Endothelial cell of umbilical vein (primary cell): ENCODE data around the gene AP4S1. TPM values are rescaled to one million over a fixed set of nuclear protein-coding genes. Genes with fewer than 3 reads are reported as not detected.
"Not testable (repeated sequence)": the region's sequence is repeated elsewhere in the genome, so short reads cannot be mapped to it uniquely, and the experiment has no call there.

Experiments used
- BruUV-seq: library from RNA; stranded (reverse); fragments of 400-500 nt; replicated peaks from 2 replicates; lab custom pipeline; 2021; lab: Mats Ljungman, UMichigan
- CTCF ChIA-PET: fragments of 300-600, 350-600 bp; sonication (Branson Sonifier 250); formaldehyde crosslinking; loops from one replicate; lab custom pipeline; 2021; ENCODE audit warnings: antibody characterized with exemption, inconsistent platforms; lab: Charles Lee
- POLR2A ChIA-PET: fragments of 300-600, 350-600 bp; sonication (Branson Sonifier 250); formaldehyde crosslinking; loops from one replicate; lab custom pipeline; 2021; ENCODE audit warnings: antibody characterized with exemption, inconsistent platforms; lab: Charles Lee
- DNase-seq: peaks from one replicate; pipeline ENCODE4 v3.0.0-alpha.2; 2011; ENCODE audit warnings: low read depth, low spot score
- FAIRE-seq: peaks from 2 replicates; lab custom pipeline; 2011; peaks lifted over from hg19 to GRCh38; lab: Jason Lieb, UNC
- H2AFZ ChIP-seq: 2 replicates; pipeline ENCODE4 v1.6.0; 2012; ENCODE audit warnings: low read depth, low read length, control low read depth, inconsistent platforms
- H3K27ac ChIP-seq: 2 replicates; pipeline ENCODE4 v1.5.1; 2011; ENCODE audit warnings: low read depth, mild to moderate bottlenecking, control low read depth, low read length, moderate library complexity; ENCODE audit not compliant: insufficient read depth
- H3K27me3 ChIP-seq, 2 experiments: 2 replicates each; pipeline versions ENCODE4 v1.6.0 to v1.6.1; 2011; ENCODE audit warnings: low read length in 2 of 2, mixed read lengths in 1 of 2; ENCODE audit not compliant: control insufficient read depth in 2 of 2, insufficient read depth in 2 of 2
- H3K36me3 ChIP-seq, 2 experiments: 2 replicates in 1 of 2; 3 replicates in 1 of 2; pipeline ENCODE4 v1.5.1; 2011; ENCODE audit warnings: low read length in 2 of 2, mild to moderate bottlenecking in 1 of 2, moderate library complexity in 1 of 2; ENCODE audit not compliant: control insufficient read depth in 2 of 2, insufficient read depth in 2 of 2; ENCODE audit errors: extremely low read depth in 1 of 2
- H3K4me1 ChIP-seq: 3 replicates; pipeline ENCODE4 v1.5.1; 2011; ENCODE audit warnings: mild to moderate bottlenecking, low read length; ENCODE audit not compliant: control insufficient read depth, insufficient read depth; ENCODE audit errors: extremely low read depth
- H3K4me2 ChIP-seq: 2 replicates; pipeline ENCODE4 v1.6.1; 2011; ENCODE audit warnings: low read length, control low read depth, mixed read lengths; ENCODE audit not compliant: insufficient read depth
- H3K4me3 ChIP-seq, 3 experiments: fragments of 200-600 bp in 1 of 3; sonication (generic), shearing (Covaris generic) in 1 of 3; replicated peaks in 1 of 3; 2 replicates each; pipeline ENCODE4 v1.5.1; 2011 to 2016; ENCODE audit warnings: control low read depth in 3 of 3, low read length in 3 of 3, mild to moderate bottlenecking in 2 of 3, inconsistent platforms in 1 of 3, low read depth in 1 of 3, moderate library complexity in 1 of 3; ENCODE audit not compliant: insufficient read depth in 1 of 3
- H3K79me2 ChIP-seq: 2 replicates; pipeline ENCODE4 v1.6.0; 2012; ENCODE audit warnings: low read length, inconsistent platforms; ENCODE audit not compliant: control insufficient read depth, insufficient read depth
- H3K9ac ChIP-seq: replicated peaks from 2 replicates; pipeline ENCODE3; 2011; ENCODE audit warnings: low read length, control low read depth; ENCODE audit not compliant: insufficient read depth; ENCODE audit errors: extremely low read depth
- H3K9me1 ChIP-seq: replicated peaks from 3 replicates; pipeline ENCODE4 v1.6.0; 2011; ENCODE audit warnings: mild to moderate bottlenecking, low read length; ENCODE audit not compliant: control insufficient read depth, insufficient read depth; ENCODE audit errors: extremely low read depth
- H3K9me3 ChIP-seq: replicated peaks from 2 replicates; pipeline ENCODE4 v1.5.1; 2012; ENCODE audit warnings: low read length, inconsistent platforms; ENCODE audit not compliant: control insufficient read depth, insufficient read depth
- H4K20me1 ChIP-seq: replicated peaks from 2 replicates; pipeline ENCODE3; 2011; ENCODE audit warnings: mild to moderate bottlenecking, low read length; ENCODE audit not compliant: control insufficient read depth, insufficient read depth; ENCODE audit errors: extremely low read depth
- EZH2 ChIP-seq: IDR thresholded peaks from 2 replicates; pipeline ENCODE4 v1.6.1; 2012; ENCODE audit warnings: borderline replicate concordance, low read depth, mild to moderate bottlenecking, moderate library complexity, low read length, inconsistent platforms; ENCODE audit not compliant: severe bottlenecking
- FOS ChIP-seq: IDR thresholded peaks from 2 replicates; pipeline ENCODE4 v1.6.1; 2011; ENCODE audit warnings: mild to moderate bottlenecking, low read length, moderate library complexity, borderline replicate concordance; ENCODE audit not compliant: insufficient read depth
- GATA2 ChIP-seq: IDR thresholded peaks from 2 replicates; pipeline ENCODE4 v1.7.0; 2011; ENCODE audit warnings: low read depth, mild to moderate bottlenecking, moderate library complexity, mixed read lengths, low read length; ENCODE audit not compliant: insufficient read length, insufficient read depth
- JUN ChIP-seq: IDR thresholded peaks from 2 replicates; pipeline ENCODE4 v1.6.1; 2011; ENCODE audit warnings: borderline replicate concordance, low read depth; ENCODE audit not compliant: insufficient read length, insufficient read depth
- MYC ChIP-seq: IDR thresholded peaks from one replicate; pipeline ENCODE4 v1.6.1; 2011; ENCODE audit warnings: mild to moderate bottlenecking, low read depth, low read length
- POLR2A ChIP-seq: IDR thresholded peaks from 2 replicates; pipeline ENCODE4 v1.6.1; 2012; ENCODE audit warnings: low read depth, mild to moderate bottlenecking, control low read depth, low read length
- POLR2AphosphoS5 ChIP-seq: IDR thresholded peaks from 2 replicates; pipeline ENCODE4 v1.6.1; 2012; ENCODE audit warnings: low read depth, mild to moderate bottlenecking, control low read depth, low read length, moderate library complexity; ENCODE audit not compliant: insufficient read depth
- dilution Hi-C: fragments of 300-500 bp; cut with MboI; formaldehyde crosslinking; loops from one replicate; pipeline ENCODE4 v1.15.0; 2019; ENCODE audit warnings: low sequenced_read_pairs; ENCODE audit not compliant: extremely low pct_ligation_motif_present
- intact Hi-C: fragments of 100-400 bp; cut with micrococcal nuclease; formaldehyde crosslinking; loops from one replicate; pipeline ENCODE4 v1.10.0; 2022
- polyA plus RNA-seq, 4 experiments: library from polyadenylated mRNA; depleted of rRNA in 3 of 4; stranded (reverse) in 3 of 4; unstranded in 1 of 4; fragments of >200 nt; gene quantifications; 2 replicates each; pipeline versions ENCODE4 v1.2.1 to v1.2.3, GENCODE V29; 2011 to 2012; ENCODE audit warnings: missing spikeins in 1 of 4
- total RNA-seq: library from RNA; stranded (reverse); gene quantifications from 2 replicates; pipeline ENCODE4 v1.2.3, GENCODE V29; 2021
- TF ChIP-seq, protein P1 (sequence below): IDR thresholded peaks from 2 replicates; pipeline ENCODE4 v1.6.1; 2011; ENCODE audit not compliant: insufficient read depth, insufficient read length
- TF ChIP-seq, protein P2 (sequence below), 2 donors: IDR thresholded peaks; 1 replicate in 1 of 2; 2 replicates in 1 of 2; pipeline ENCODE4 v1.5.1; 2011; ENCODE audit warnings: low read length in 2 of 2, mild to moderate bottlenecking in 2 of 2, moderate library complexity in 2 of 2, control low read depth in 1 of 2, inconsistent platforms in 1 of 2, low read depth in 1 of 2; ENCODE audit not compliant: insufficient read depth in 1 of 2; ENCODE audit errors: extremely low read depth in 1 of 2

The AP4S1 gene
- total and polyA plus RNA-seq, 2 donors (not counting 3 experiments of a cell fraction or from before 2014, with no cell fraction given) = 2.8 to 7.2 TPM

DNA sequence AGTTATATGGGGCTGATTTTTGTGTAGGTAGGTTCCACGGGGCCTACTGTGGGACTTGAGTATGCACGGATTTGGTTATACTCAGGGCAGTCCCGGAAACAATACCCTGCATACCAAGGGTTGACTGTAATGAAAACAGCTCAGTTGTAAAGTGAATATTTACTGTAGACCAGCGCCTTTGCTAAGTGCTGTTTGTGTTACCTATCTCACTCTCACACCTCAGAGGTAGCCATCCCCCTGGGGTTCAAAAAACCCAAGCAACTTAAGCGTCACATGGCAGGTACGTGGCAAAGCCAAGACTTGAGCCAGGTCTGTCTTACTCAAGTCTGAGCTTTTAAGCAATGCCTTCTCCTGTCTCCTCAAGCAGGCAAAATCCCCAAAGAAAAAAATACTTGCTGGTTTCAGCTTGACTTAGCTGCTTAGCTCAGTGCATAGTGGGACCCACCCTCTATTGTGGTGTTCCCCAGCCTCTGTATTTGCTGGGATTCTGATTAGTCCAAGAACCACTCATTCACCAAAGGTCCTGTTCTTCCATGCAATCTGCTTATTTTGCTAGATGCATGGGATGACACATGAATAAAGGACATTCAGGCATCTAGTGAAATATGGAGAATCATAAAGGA, 34.9 kb downstream of the AP4S1 start:
- H3K27ac ChIP-seq = no peak overlapping the region
- H3K36me3 ChIP-seq = no peaks in the 10 kb centered on the region
- FAIRE-seq (no peak), DNase-seq (no peak)
- H3K4me1 ChIP-seq = no peaks in the 10 kb centered on the region
- H4K20me1 ChIP-seq = no peaks in the 10 kb centered on the region
- H3K4me2 ChIP-seq = no peak overlapping the region
- no TSS peak for BruUV-seq
- H3K27me3 ChIP-seq = no peaks in the 10 kb centered on the region
- no peak overlapping the region for H3K9ac ChIP-seq
- intact Hi-C loops = no loop called here
- H3K79me2 ChIP-seq = no peaks in the 10 kb centered on the region
- TF ChIP-seq POLR2AphosphoS5 (no peak), FOS (no peak), MYC (no peak), POLR2A (no peak), GATA2 (no peak), EZH2 (no peak), JUN (no peak)
- TF ChIP-seq, protein P1, sequence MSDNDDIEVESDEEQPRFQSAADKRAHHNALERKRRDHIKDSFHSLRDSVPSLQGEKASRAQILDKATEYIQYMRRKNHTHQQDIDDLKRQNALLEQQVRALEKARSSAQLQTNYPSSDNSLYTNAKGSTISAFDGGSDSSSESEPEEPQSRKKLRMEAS = no peak
- TF ChIP-seq, protein P2, sequence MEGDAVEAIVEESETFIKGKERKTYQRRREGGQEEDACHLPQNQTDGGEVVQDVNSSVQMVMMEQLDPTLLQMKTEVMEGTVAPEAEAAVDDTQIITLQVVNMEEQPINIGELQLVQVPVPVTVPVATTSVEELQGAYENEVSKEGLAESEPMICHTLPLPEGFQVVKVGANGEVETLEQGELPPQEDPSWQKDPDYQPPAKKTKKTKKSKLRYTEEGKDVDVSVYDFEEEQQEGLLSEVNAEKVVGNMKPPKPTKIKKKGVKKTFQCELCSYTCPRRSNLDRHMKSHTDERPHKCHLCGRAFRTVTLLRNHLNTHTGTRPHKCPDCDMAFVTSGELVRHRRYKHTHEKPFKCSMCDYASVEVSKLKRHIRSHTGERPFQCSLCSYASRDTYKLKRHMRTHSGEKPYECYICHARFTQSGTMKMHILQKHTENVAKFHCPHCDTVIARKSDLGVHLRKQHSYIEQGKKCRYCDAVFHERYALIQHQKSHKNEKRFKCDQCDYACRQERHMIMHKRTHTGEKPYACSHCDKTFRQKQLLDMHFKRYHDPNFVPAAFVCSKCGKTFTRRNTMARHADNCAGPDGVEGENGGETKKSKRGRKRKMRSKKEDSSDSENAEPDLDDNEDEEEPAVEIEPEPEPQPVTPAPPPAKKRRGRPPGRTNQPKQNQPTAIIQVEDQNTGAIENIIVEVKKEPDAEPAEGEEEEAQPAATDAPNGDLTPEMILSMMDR (IDR thresholded peaks at IDR 0.05; ENCODE audit: extremely low read depth in 1 of 2, insufficient read depth in 1 of 2, low read depth in 1 of 2, low read length in 2 of 2) = no peak
- no peaks in the 10 kb centered on the region for H3K9me3 ChIP-seq
- dilution Hi-C loops = no loop called here
- H3K9me1 ChIP-seq = no peaks in the 10 kb centered on the region
- no peak overlapping the region for H3K4me3 ChIP-seq
- no peak overlapping the region for H2AFZ ChIP-seq
- CTCF ChIA-PET = interaction anchor here (1.4 kb wide), 1 partner anchor 72 kb away, joined by 4 read pairs; no protein-coding TSS in a partner anchor
- POLR2A ChIA-PET = no interaction called here

DNA sequence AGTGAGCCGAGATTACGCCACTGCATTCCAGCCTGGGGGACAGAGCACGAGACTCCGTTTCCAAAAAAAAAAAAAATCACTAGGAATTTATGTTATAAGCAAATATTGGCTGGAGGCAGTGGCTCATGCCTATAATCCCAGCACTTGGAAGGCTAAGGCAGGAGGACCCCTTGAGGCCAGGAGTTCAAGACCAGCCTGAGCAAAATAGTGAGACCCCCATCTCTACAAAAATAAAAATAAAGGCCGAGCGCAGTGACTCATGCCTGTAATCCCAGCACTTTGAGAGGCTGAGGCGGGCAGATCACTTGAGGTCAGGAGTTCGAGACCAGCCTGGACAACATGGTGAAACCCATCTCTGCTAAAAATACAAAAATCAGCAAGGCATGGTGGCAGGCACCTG, 37.5 kb downstream of the AP4S1 start:
- H3K4me1 ChIP-seq, H3K79me2 ChIP-seq, H3K4me3 ChIP-seq, CTCF ChIA-PET, intact Hi-C loops, H3K9ac ChIP-seq, dilution Hi-C loops, POLR2A ChIA-PET, BruUV-seq, FAIRE-seq, H4K20me1 ChIP-seq, DNase-seq, H3K9me3 ChIP-seq, H3K27ac ChIP-seq, H3K9me1 ChIP-seq, H3K4me2 ChIP-seq, H2AFZ ChIP-seq, H3K36me3 ChIP-seq, H3K27me3 ChIP-seq: not testable (repeated sequence)
